BJ (cell line): ENCODE data around the gene GANAB. TPM values are rescaled to one million over a fixed set of nuclear protein-coding genes. Genes with fewer than 3 reads are reported as not detected.
"Not testable (repeated sequence)": the region's sequence is repeated elsewhere in the genome, so short reads cannot be mapped to it uniquely, and the experiment has no call there.

Experiments used
- CTCF ChIA-PET: fragments of 350-600 bp; formaldehyde crosslinking; extraction: SDS; loops from one replicate; lab custom pipeline; 2021; ENCODE audit warnings: antibody characterized with exemption, inconsistent platforms; lab: Yijun Ruan, JAX
- POLR2A ChIA-PET: fragments of 300-600 bp; sonication (Branson Sonifier 250); formaldehyde crosslinking; extraction: SDS; loops from one replicate; lab custom pipeline; 2021; ENCODE audit warnings: antibody characterized with exemption; lab: Charles Lee
- DNase-seq: peaks from one replicate; pipeline ENCODE4 v3.0.0-alpha.2; 2011; ENCODE audit warnings: low read depth
- H3K27me3 ChIP-seq: 2 replicates; pipeline ENCODE4 v1.6.0; 2011; ENCODE audit warnings: low read length; ENCODE audit not compliant: control insufficient read depth, insufficient read depth
- H3K36me3 ChIP-seq: 2 replicates; pipeline ENCODE4 v1.5.1; 2011; ENCODE audit warnings: low read length; ENCODE audit not compliant: control insufficient read depth, insufficient read depth
- H3K4me3 ChIP-seq: 2 replicates; pipeline ENCODE4 v1.5.1; 2011; ENCODE audit warnings: low read depth, mild to moderate bottlenecking, control low read depth, low read length
- CTCF ChIP-seq: IDR thresholded peaks from 2 replicates; pipeline ENCODE4 v1.5.1; 2011; ENCODE audit warnings: low read depth, mild to moderate bottlenecking, control low read depth, inconsistent platforms, low read length, moderate library complexity; ENCODE audit not compliant: insufficient read depth
- polyA minus RNA-seq: library from RNA; depleted of rRNA, polyadenylated mRNA; stranded (reverse); fragments of >200 nt; gene quantifications from 2 replicates; pipeline ENCODE4 v1.2.3, GENCODE V29; 2011; rRNA and poly(A)+ RNA removed
- polyA plus RNA-seq: library from polyadenylated mRNA; depleted of rRNA; stranded (reverse); fragments of >200 nt; gene quantifications from 2 replicates; pipeline ENCODE4 v1.2.3, GENCODE V29; 2011; rRNA removed

GANAB gene
- 388 and 463 TPM in 2 replicates for polyA plus RNA-seq
- 228 and 305 TPM in 2 replicates for polyA minus RNA-seq

DNA sequence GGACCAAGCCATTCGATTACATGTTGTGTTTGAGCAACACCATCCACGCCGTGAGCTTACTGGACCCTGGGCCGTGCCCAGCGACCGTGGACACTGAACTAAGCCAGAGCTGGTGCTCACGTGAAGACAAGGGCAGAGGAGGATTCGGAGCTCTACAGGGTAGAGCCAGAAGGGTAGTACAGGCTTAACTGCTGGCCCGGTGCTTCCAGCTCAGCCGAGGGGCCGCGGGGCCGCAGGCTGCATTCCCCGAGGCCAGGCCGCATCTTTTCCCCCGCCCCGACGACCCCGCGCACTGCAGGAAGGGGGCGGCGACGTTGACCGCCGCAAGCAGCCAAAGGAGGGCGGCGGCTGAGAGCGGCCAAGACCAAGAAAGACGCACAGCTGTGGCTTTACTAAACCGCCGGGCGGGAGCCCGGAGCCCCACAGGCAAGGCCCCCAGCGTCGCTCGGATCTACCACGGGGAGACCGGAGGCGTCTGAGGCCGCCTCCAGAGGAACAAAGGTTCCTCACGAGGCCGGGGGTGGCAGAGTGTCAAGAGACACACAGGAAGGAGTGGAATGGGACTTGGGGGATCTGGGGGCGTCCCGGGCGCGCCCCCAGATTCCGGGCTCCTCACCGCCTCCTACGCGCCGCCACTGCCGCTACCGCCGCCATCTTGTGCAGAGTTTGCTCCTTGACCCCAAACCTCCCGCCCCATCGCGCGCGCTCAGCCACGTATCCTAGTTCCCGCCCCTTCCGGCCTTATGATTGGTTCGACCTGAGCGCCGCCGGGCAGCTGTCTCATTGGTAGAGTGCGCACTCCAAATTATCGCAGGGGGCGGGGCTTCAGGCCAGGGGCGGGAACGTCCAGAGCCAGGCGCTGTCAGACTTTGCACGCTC, at the start of gene GANAB:
Gene GANAB (minus strand): TSS at position 668 of the 879 bp plus-strand sequence. CDS start 14 bp downstream, at position 654.
- Histone ChIP-seq H3K4me3 (peak within 1 kb of the TSS; percentile 73), H3K36me3 (peaks cover 25% of the 10 kb centered on the region), H3K27me3 (no peaks in the 10 kb centered on the region)
- POLR2A ChIA-PET, result interaction anchor here (1.5 kb wide), 1 partner anchor 19 kb away, joined by 19 read pairs; the partner anchor contains the start of genes C11orf98 and CSKMT
- CTCF ChIA-PET, result interaction anchor here (0.6 to 1.1 kb wide), 2 partner anchors 221 to 1559 kb away, joined by 3 read pairs; no protein-coding TSS in a partner anchor
- DNase-seq, result peak; percentile 87
- no peak for TF ChIP-seq CTCF

GRCh38 chr11:62694455-62695167, 48.2 kb upstream of the GANAB start:
- peaks cover 16% of the 10 kb centered on the region for H3K36me3 ChIP-seq

DNA sequence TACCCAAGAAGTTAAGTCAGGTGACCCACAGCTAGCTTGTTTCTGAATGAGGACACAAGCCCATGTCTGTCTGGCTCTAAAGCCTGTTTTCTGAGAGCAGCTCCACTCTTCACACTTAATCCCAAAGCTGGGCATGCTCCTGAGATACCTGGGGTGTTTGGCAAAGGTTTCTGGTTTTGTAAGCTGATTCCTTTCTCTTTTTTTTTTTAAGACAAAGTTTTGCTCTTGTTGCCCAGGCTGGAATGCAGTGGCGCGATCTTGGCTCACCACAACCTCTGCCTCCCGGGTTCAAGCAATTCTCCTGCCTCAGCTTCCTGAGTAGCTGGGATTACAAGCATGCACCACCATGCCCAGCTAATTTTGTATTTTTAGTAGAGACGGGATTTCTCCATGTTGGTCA, 47.2 kb upstream of the GANAB start:
- CTCF ChIA-PET, result interaction anchor here (0.6 to 3.8 kb wide), 15 partner anchors 13 to 299 kb away, joined by 3 to 40 read pairs (median 4); partner anchors contain the start of genes HNRNPUL2, LBHD1, MTA2 and UBXN1
- POLR2A ChIA-PET, H3K27me3 ChIP-seq, DNase-seq, H3K4me3 ChIP-seq: not testable (repeated sequence)
- peaks cover 16% of the 10 kb centered on the region for H3K36me3 ChIP-seq

More at GRCh38 chr11:62694455-62695167, 48.2 kb upstream of the GANAB start:
- peak; percentile 88 for TF ChIP-seq CTCF
- DNase-seq, result no peak
- H3K27me3 ChIP-seq, result no peaks in the 10 kb centered on the region
- no peak overlapping the region for H3K4me3 ChIP-seq
- ChIA-PET POLR2A (no interaction called here), CTCF (interaction anchor here (0.7 to 3.8 kb wide), 23 partner anchors 8 to 313 kb away, joined by 3 to 40 read pairs (median 4); partner anchors contain the start of genes B3GAT3, HNRNPUL2, LBHD1 and UBXN1)

DNA sequence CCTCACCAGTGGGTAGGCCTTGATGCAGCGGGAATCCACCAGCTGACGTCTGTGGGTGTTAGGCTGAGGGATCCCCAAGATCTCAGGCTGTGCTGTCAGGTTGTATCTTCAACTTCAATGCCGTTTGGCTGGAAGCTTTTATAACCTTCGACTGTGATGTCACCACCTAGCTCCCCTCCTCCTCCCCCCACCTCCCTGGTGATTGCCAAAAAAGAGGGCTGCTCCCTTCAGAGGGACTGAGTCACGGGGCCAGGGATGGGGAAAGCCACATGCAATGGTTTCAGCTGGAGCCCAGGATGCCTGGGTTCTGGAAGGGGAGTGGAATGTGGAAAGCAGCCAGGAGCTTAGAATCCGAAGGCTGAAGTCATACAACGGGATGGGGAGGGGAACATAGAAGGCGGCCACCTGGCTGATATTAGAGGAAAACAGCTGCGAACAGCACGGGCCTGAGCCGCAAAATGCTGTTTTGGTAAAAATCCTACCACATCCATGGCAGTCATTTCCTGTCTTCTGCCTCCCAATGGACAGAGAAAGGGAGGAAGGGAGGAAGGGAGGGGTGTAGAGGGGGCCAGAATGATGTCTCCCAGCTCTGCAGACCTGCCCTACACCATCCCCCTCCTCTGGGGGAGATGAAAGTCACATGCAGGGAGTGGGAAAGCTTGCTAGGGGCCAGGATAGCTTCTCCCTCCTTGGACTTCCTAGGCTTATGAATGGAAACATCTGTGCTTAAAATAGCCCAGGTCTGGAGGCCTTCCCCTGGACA, 43.2 kb upstream of the GANAB start, which contains the start of gene LRRN4CL:
Gene LRRN4CL (minus strand): TSS at position 110 of the 763 bp plus-strand sequence. CDS start 1,022 bp downstream, outside the sequence.
- ChIA-PET POLR2A (interaction anchor here (0.6 to 1.5 kb wide), 6 partner anchors 18 to 295 kb away, joined by 3 to 7 read pairs (median 3); partner anchors contain the start of genes C11orf98, CSKMT, EEF1G and LBHD1), CTCF (interaction anchor here (0.7 to 4.0 kb wide), 11 partner anchors 9 to 192 kb away, joined by 3 to 33 read pairs (median 5); partner anchors contain the start of genes C11orf98, CSKMT, LBHD1 and TMEM179B)
- Histone ChIP-seq H3K27me3 (no peaks in the 10 kb centered on the region), H3K4me3 (peak within 1 kb of the TSS; percentile 16), H3K36me3 (peaks cover 16% of the 10 kb centered on the region)
- DNase-seq, result peak; percentile 91
- no peak for TF ChIP-seq CTCF
